HAP-1 (cell line): ENCODE results near the gene LTBP3.

Experiments
- DNase-seq, 2 experiments: peaks; one replicate each; pipeline ENCODE4 v3.0.0-alpha.2; 2016 to 2020; ENCODE audit warnings: low spot score in 2 of 2
- H3K27me3 ChIP-seq: fragments of 250-450 bp; sonication (Bioruptor Pico); 2 replicates; pipeline ENCODE4 v1.5.1; 2020; ENCODE audit warnings: low read depth, mild to moderate bottlenecking, moderate library complexity
- H3K36me3 ChIP-seq: fragments of 250-450 bp; sonication (Bioruptor Pico); replicated peaks from 2 replicates; pipeline ENCODE4 v1.5.1; 2020; ENCODE audit warnings: mild to moderate bottlenecking
- H3K4me1 ChIP-seq: fragments of 250-450 bp; sonication (Bioruptor Pico); 2 replicates; pipeline ENCODE4 v1.5.1; 2020; ENCODE audit warnings: mild to moderate bottlenecking
- H3K4me3 ChIP-seq: fragments of 250-450 bp; sonication (Bioruptor Pico); 2 replicates; pipeline ENCODE4 v1.5.1; 2020; ENCODE audit warnings: mild to moderate bottlenecking, moderate library complexity
- H3K9me3 ChIP-seq: fragments of 250-450 bp; sonication (Bioruptor Pico); 2 replicates; pipeline ENCODE4 v1.5.1; 2020; ENCODE audit warnings: mild to moderate bottlenecking, moderate library complexity
- in situ Hi-C: fragments of 300-500 bp; cut with MboI; formaldehyde crosslinking; loops from 3 replicates; pipeline ENCODE4 v1.14.3; 2020; ENCODE audit warnings: low sequenced_read_pairs, inconsistent platforms, mixed read lengths

Gene LTBP3

DNA sequence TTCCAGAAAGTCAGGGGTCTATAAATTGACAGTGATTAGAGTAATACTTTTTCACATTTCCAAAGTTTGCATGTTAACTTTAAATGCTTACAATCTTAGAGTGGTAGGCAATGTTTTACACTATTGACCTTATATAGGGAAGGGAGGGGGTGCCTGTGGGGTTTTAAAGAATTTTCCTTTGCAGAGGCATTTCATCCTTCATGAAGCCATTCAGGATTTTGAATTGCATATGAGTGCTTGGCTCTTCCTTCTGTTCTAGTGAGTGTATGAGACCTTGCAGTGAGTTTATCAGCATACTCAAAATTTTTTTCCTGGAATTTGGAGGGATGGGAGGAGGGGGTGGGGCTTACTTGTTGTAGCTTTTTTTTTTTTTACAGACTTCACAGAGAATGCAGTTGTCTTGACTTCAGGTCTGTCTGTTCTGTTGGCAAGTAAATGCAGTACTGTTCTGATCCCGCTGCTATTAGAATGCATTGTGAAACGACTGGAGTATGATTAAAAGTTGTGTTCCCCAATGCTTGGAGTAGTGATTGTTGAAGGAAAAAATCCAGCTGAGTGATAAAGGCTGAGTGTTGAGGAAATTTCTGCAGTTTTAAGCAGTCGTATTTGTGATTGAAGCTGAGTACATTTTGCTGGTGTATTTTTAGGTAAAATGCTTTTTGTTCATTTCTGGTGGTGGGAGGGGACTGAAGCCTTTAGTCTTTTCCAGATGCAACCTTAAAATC is 54.0 kb downstream of the LTBP3 start:
- Histone ChIP-seq H3K4me1 (peaks cover 16% of the 10 kb centered on the region), H3K9me3 (no peaks in the 10 kb centered on the region), H3K4me3 (peak overlapping the region; percentile 60), H3K27me3 (no peaks in the 10 kb centered on the region), H3K36me3 (peaks cover 74% of the 10 kb centered on the region)
- in situ Hi-C loops: no loop called here
- peak in 1 of 2 experiments; percentile 42 for DNase-seq

DNA sequence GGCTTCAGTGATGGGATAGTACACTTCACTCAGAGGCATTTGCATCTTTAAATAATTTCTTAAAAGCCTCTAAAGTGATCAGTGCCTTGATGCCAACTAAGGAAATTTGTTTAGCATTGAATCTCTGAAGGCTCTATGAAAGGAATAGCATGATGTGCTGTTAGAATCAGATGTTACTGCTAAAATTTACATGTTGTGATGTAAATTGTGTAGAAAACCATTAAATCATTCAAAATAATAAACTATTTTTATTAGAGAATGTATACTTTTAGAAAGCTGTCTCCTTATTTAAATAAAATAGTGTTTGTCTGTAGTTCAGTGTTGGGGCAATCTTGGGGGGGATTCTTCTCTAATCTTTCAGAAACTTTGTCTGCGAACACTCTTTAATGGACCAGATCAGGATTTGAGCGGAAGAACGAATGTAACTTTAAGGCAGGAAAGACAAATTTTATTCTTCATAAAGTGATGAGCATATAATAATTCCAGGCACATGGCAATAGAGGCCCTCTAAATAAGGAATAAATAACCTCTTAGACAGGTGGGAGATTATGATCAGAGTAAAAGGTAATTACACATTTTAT is 54.7 kb downstream of the LTBP3 start:
- in situ Hi-C loops: no loop called here
- Histone ChIP-seq H3K27me3 (no peaks in the 10 kb centered on the region), H3K4me1 (peaks cover 16% of the 10 kb centered on the region), H3K9me3 (no peaks in the 10 kb centered on the region), H3K36me3 (peaks cover 75% of the 10 kb centered on the region), H3K4me3 (peak overlapping the region; percentile 60)
- DNase-seq: no peak

DNA sequence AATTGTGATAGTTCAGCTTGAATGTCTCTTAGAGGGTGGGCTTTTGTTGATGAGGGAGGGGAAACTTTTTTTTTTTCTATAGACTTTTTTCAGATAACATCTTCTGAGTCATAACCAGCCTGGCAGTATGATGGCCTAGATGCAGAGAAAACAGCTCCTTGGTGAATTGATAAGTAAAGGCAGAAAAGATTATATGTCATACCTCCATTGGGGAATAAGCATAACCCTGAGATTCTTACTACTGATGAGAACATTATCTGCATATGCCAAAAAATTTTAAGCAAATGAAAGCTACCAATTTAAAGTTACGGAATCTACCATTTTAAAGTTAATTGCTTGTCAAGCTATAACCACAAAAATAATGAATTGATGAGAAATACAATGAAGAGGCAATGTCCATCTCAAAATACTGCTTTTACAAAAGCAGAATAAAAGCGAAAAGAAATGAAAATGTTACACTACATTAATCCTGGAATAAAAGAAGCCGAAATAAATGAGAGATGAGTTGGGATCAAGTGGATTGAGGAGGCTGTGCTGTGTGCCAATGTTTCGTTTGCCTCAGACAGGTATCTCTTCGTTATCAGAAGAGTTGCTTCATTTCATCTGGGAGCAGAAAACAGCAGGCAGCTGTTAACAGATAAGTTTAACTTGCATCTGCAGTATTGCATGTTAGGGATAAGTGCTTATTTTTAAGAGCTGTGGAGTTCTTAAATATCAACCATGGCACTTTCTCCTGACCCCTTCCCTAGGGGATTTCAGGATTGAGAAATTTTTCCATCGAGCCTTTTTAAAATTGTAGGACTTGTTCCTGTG is 55.4 kb downstream of the LTBP3 start:
- Histone ChIP-seq H3K36me3 (peaks cover 75% of the 10 kb centered on the region), H3K4me1 (peaks cover 16% of the 10 kb centered on the region), H3K9me3 (no peaks in the 10 kb centered on the region), H3K4me3 (peak overlapping the region; percentile 60), H3K27me3 (no peaks in the 10 kb centered on the region)
- DNase-seq: no peak
- in situ Hi-C loops: no loop called here

DNA sequence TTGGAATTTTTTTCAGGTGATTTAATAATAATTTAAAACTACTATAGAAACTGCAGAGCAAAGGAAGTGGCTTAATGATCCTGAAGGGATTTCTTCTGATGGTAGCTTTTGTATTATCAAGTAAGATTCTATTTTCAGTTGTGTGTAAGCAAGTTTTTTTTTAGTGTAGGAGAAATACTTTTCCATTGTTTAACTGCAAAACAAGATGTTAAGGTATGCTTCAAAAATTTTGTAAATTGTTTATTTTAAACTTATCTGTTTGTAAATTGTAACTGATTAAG is 55.9 kb downstream of the LTBP3 start:
- DNase-seq: no peak
- Histone ChIP-seq H3K27me3 (no peaks in the 10 kb centered on the region), H3K4me3 (peak overlapping the region; percentile 60), H3K9me3 (no peaks in the 10 kb centered on the region), H3K36me3 (peaks cover 75% of the 10 kb centered on the region), H3K4me1 (peaks cover 15% of the 10 kb centered on the region)
- in situ Hi-C loops: no loop called here

DNA sequence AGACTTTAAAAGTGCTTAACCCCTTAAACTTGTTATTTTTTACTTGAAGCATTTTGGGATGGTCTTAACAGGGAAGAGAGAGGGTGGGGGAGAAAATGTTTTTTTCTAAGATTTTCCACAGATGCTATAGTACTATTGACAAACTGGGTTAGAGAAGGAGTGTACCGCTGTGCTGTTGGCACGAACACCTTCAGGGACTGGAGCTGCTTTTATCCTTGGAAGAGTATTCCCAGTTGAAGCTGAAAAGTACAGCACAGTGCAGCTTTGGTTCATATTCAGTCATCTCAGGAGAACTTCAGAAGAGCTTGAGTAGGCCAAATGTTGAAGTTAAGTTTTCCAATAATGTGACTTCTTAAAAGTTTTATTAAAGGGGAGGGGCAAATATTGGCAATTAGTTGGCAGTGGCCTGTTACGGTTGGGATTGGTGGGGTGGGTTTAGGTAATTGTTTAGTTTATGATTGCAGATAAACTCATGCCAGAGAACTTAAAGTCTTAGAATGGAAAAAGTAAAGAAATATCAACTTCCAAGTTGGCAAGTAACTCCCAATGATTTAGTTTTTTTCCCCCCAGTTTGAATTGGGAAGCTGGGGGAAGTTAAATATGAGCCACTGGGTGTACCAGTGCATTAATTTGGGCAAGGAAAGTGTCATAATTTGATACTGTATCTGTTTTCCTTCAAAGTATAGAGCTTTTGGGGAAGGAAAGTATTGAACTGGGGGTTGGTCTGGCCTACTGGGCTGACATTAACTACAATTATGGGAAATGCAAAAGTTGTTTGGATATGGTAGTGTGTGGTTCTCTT is 56.5 kb downstream of the LTBP3 start:
- Histone ChIP-seq H3K9me3 (no peaks in the 10 kb centered on the region), H3K4me3 (peak overlapping the region; percentile 60), H3K27me3 (no peaks in the 10 kb centered on the region), H3K36me3 (peaks cover 75% of the 10 kb centered on the region), H3K4me1 (peaks cover 16% of the 10 kb centered on the region)
- in situ Hi-C loops: no loop called here
- no peak for DNase-seq

DNA sequence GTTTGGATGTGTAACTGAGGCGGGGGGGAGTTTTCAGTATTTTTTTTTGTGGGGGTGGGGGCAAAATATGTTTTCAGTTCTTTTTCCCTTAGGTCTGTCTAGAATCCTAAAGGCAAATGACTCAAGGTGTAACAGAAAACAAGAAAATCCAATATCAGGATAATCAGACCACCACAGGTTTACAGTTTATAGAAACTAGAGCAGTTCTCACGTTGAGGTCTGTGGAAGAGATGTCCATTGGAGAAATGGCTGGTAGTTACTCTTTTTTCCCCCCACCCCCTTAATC is 57.0 kb downstream of the LTBP3 start:
- H3K9me3 ChIP-seq: no peaks in the 10 kb centered on the region
- DNase-seq: no peak
- in situ Hi-C loops: no loop called here
- H3K36me3 ChIP-seq: peaks cover 71% of the 10 kb centered on the region
- peaks cover 22% of the 10 kb centered on the region for H3K4me1 ChIP-seq
- H3K4me3 ChIP-seq: peak overlapping the region; percentile 60
- H3K27me3 ChIP-seq: no peaks in the 10 kb centered on the region

DNA sequence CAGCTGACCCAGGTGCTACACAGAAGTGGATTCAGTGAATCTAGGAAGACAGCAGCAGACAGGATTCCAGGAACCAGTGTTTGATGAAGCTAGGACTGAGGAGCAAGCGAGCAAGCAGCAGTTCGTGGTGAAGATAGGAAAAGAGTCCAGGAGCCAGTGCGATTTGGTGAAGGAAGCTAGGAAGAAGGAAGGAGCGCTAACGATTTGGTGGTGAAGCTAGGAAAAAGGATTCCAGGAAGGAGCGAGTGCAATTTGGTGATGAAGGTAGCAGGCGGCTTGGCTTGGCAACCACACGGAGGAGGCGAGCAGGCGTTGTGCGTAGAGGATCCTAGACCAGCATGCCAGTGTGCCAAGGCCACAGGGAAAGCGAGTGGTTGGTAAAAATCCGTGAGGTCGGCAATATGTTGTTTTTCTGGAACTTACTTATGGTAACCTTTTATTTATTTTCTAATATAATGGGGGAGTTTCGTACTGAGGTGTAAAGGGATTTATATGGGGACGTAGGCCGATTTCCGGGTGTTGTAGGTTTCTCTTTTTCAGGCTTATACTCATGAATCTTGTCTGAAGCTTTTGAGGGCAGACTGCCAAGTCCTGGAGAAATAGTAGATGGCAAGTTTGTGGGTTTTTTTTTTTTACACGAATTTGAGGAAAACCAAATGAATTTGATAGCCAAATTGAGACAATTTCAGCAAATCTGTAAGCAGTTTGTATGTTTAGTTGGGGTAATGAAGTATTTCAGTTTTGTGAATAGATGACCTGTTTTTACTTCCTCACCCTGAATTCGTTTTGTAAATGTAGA is 57.6 kb downstream of the LTBP3 start:
- Histone ChIP-seq H3K4me1 (peaks cover 20% of the 10 kb centered on the region), H3K9me3 (no peaks in the 10 kb centered on the region), H3K36me3 (peaks cover 66% of the 10 kb centered on the region), H3K27me3 (no peaks in the 10 kb centered on the region), H3K4me3 (peak overlapping the region; percentile 60)
- in situ Hi-C loops: no loop called here
- DNase-seq: peak in 1 of 2 experiments; percentile 55

DNA sequence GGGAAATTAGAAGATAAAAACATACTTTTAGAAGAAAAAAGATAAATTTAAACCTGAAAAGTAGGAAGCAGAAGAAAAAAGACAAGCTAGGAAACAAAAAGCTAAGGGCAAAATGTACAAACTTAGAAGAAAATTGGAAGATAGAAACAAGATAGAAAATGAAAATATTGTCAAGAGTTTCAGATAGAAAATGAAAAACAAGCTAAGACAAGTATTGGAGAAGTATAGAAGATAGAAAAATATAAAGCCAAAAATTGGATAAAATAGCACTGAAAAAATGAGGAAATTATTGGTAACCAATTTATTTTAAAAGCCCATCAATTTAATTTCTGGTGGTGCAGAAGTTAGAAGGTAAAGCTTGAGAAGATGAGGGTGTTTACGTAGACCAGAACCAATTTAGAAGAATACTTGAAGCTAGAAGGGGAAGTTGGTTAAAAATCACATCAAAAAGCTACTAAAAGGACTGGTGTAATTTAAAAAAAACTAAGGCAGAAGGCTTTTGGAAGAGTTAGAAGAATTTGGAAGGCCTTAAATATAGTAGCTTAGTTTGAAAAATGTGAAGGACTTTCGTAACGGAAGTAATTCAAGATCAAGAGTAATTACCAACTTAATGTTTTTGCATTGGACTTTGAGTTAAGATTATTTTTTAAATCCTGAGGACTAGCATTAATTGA is 58.3 kb downstream of the LTBP3 start:
- in situ Hi-C loops: no loop called here
- H3K4me1 ChIP-seq: peaks cover 15% of the 10 kb centered on the region
- H3K4me3 ChIP-seq: peak overlapping the region; percentile 60
- no peak for DNase-seq
- H3K9me3 ChIP-seq: no peaks in the 10 kb centered on the region
- peaks cover 59% of the 10 kb centered on the region for H3K36me3 ChIP-seq
- no peaks in the 10 kb centered on the region for H3K27me3 ChIP-seq

DNA sequence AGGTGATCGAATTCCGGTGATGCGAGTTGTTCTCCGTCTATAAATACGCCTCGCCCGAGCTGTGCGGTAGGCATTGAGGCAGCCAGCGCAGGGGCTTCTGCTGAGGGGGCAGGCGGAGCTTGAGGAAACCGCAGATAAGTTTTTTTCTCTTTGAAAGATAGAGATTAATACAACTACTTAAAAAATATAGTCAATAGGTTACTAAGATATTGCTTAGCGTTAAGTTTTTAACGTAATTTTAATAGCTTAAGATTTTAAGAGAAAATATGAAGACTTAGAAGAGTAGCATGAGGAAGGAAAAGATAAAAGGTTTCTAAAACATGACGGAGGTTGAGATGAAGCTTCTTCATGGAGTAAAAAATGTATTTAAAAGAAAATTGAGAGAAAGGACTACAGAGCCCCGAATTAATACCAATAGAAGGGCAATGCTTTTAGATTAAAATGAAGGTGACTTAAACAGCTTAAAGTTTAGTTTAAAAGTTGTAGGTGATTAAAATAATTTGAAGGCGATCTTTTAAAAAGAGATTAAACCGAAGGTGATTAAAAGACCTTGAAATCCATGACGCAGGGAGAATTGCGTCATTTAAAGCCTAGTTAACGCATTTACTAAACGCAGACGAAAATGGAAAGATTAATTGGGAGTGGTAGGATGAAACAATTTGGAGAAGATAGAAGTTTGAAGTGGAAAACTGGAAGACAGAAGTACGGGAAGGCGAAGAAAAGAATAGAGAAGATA is 59.0 kb downstream of the LTBP3 start, which contains the start of gene MALAT1:
Gene MALAT1, plus strand, starts transcription at position 69 of the 736 bp plus-strand sequence.
- H3K36me3 ChIP-seq: peaks cover 52% of the 10 kb centered on the region
- in situ Hi-C loops: no loop called here
- no peaks in the 10 kb centered on the region for H3K9me3 ChIP-seq
- peak; percentile 84 to 92 for DNase-seq
- peaks cover 17% of the 10 kb centered on the region for H3K4me1 ChIP-seq
- H3K4me3 ChIP-seq: peak within 1 kb of the TSS; percentile 60
- H3K27me3 ChIP-seq: no peaks in the 10 kb centered on the region

DNA sequence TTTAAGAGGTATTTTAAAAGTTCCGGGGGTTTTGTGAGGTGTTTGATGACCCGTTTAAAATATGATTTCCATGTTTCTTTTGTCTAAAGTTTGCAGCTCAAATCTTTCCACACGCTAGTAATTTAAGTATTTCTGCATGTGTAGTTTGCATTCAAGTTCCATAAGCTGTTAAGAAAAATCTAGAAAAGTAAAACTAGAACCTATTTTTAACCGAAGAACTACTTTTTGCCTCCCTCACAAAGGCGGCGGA is 59.5 kb downstream of the LTBP3 start:
- in situ Hi-C loops: no loop called here
- Histone ChIP-seq H3K9me3 (no peaks in the 10 kb centered on the region), H3K4me3 (peak overlapping the region; percentile 60), H3K4me1 (peaks cover 22% of the 10 kb centered on the region), H3K36me3 (peaks cover 47% of the 10 kb centered on the region), H3K27me3 (no peaks in the 10 kb centered on the region)
- DNase-seq: no peak

DNA sequence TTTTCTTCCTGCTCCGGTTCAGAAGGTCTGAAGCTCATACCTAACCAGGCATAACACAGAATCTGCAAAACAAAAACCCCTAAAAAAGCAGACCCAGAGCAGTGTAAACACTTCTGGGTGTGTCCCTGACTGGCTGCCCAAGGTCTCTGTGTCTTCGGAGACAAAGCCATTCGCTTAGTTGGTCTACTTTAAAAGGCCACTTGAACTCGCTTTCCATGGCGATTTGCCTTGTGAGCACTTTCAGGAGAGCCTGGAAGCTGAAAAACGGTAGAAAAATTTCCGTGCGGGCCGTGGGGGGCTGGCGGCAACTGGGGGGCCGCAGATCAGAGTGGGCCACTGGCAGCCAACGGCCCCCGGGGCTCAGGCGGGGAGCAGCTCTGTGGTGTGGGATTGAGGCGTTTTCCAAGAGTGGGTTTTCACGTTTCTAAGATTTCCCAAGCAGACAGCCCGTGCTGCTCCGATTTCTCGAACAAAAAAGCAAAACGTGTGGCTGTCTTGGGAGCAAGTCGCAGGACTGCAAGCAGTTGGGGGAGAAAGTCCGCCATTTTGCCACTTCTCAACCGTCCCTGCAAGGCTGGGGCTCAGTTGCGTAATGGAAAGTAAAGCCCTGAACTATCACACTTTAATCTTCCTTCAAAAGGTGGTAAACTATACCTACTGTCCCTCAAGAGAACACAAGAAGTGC is 60.0 kb downstream of the LTBP3 start:
- Histone ChIP-seq H3K4me3 (peak overlapping the region; percentile 60), H3K9me3 (no peaks in the 10 kb centered on the region), H3K4me1 (peaks cover 27% of the 10 kb centered on the region), H3K27me3 (no peaks in the 10 kb centered on the region), H3K36me3 (peaks cover 42% of the 10 kb centered on the region)
- in situ Hi-C loops: no loop called here
- peak; percentile 63 to 77 for DNase-seq
